Activated CD4-positive, alpha-beta memory T cell treated with anti-CD3 and anti-CD28 coated beads for 36 hours (primary cell): Measurements from ENCODE around the gene ANKRD13A. TPM values are rescaled to one million over a fixed set of nuclear protein-coding genes. Genes with fewer than 3 reads are reported as not detected.
"Not testable (repeated sequence)": the region's sequence is repeated elsewhere in the genome, so short reads cannot be mapped to it uniquely, and the experiment has no call there.

ENCODE experiments used
- CTCF ChIA-PET: fragments of 350-600 bp; sonication (Branson Sonifier 250); formaldehyde crosslinking; loops from one replicate; lab custom pipeline; 2021; ENCODE audit warnings: antibody characterized with exemption, inconsistent platforms; lab: Charles Lee
- POLR2A ChIA-PET: fragments of 350-600 bp; sonication (Branson Sonifier 250); formaldehyde crosslinking; loops from one replicate; lab custom pipeline; 2021; ENCODE audit warnings: antibody characterized with exemption; lab: Charles Lee
- DNase-seq: peaks from one replicate; pipeline ENCODE4 v3.0.0-alpha.2; 2020
- H3K27ac Mint-ChIP-seq: one replicate; pipeline ENCODE4 v1.8.0; 2021; ENCODE audit warnings: mixed read lengths
- H3K27me3 Mint-ChIP-seq: one replicate; pipeline ENCODE4 v1.8.0; 2021; ENCODE audit warnings: mixed read lengths
- H3K36me3 Mint-ChIP-seq: one replicate; pipeline ENCODE4 v1.8.0; 2021; ENCODE audit warnings: mixed read lengths
- H3K4me1 Mint-ChIP-seq: one replicate; pipeline ENCODE4 v1.8.0; 2021; ENCODE audit warnings: low read depth, mixed read lengths
- H3K4me3 Mint-ChIP-seq: one replicate; pipeline ENCODE4 v1.8.0; 2021; ENCODE audit warnings: mild to moderate bottlenecking, mixed read lengths
- H3K9me3 Mint-ChIP-seq: one replicate; pipeline ENCODE4 v1.8.0; 2021; ENCODE audit warnings: mixed read lengths
- intact Hi-C: fragments of 100-400 bp; cut with micrococcal nuclease; formaldehyde crosslinking; loops from one replicate; pipeline ENCODE4 v1.15.1; 2023
- total RNA-seq, 2 experiments: library from RNA; stranded (reverse); gene quantifications; one replicate each; pipeline ENCODE4 v1.2.3, GENCODE V29; 2021

ANKRD13A gene
- total RNA-seq, 2 experiments from 2014 or later, result 45.0 to 46.6 TPM

GRCh38 chr12:110049034-110049433 is 49.8 kb downstream of the ANKRD13A start:
- intact Hi-C loops, result loop anchor here (2.0 kb wide), 2 partner anchors 52 kb away; partner anchors contain the start of gene GIT2
- H3K36me3 Mint-ChIP-seq, H3K9me3 Mint-ChIP-seq, CTCF ChIA-PET, H3K27me3 Mint-ChIP-seq, DNase-seq: not testable (repeated sequence)
- Mint-ChIP-seq H3K4me1 (peaks cover 36% of the 10 kb centered on the region), H3K4me3 (peak overlapping the region; percentile 89), H3K27ac (peak overlapping the region; percentile 94)
- POLR2A ChIA-PET, result interaction anchor here (1.1 kb wide), 1 partner anchor 9 kb away, joined by 3 read pairs; no protein-coding TSS in a partner anchor

GRCh38 chr12:110049666-110050065 is 50.4 kb downstream of the ANKRD13A start:
- POLR2A ChIA-PET, H3K27me3 Mint-ChIP-seq, DNase-seq, H3K36me3 Mint-ChIP-seq, H3K9me3 Mint-ChIP-seq, CTCF ChIA-PET: not testable (repeated sequence)
- peak overlapping the region; percentile 94 for H3K27ac Mint-ChIP-seq
- peak overlapping the region; percentile 24 for H3K4me3 Mint-ChIP-seq
- peaks cover 39% of the 10 kb centered on the region for H3K4me1 Mint-ChIP-seq
- intact Hi-C loops, result loop anchor here (2.0 kb wide), 2 partner anchors 51 to 53 kb away; partner anchors contain the start of gene GIT2

GRCh38 chr12:110050927-110051326 is 51.7 kb downstream of the ANKRD13A start:
- ChIA-PET POLR2A (no interaction called here), CTCF (no interaction called here)
- DNase-seq, result no peak
- Mint-ChIP-seq H3K27ac (no peak overlapping the region), H3K9me3 (no peaks in the 10 kb centered on the region), H3K27me3 (no peaks in the 10 kb centered on the region), H3K4me1 (peaks cover 46% of the 10 kb centered on the region), H3K4me3 (no peak overlapping the region), H3K36me3 (no peaks in the 10 kb centered on the region)
- intact Hi-C loops, result no loop called here

GRCh38 chr12:110055375-110056352 is 56.4 kb downstream of the ANKRD13A start:
- intact Hi-C loops, result loop anchor here (1.0 kb wide), 1 partner anchor 24 kb away; no protein-coding TSS in a partner anchor
- H3K36me3 Mint-ChIP-seq, H3K4me3 Mint-ChIP-seq, H3K9me3 Mint-ChIP-seq, H3K27me3 Mint-ChIP-seq: not testable (repeated sequence)
- CTCF ChIA-PET, result interaction anchor here (0.9 kb wide), 1 partner anchor 58 kb away, joined by 4 read pairs; no protein-coding TSS in a partner anchor
- POLR2A ChIA-PET, result interaction anchor here (1.1 to 1.5 kb wide), 3 partner anchors 16 to 31 kb away, joined by 3 read pairs; no protein-coding TSS in a partner anchor
- Mint-ChIP-seq H3K4me1 (peaks cover 41% of the 10 kb centered on the region), H3K27ac (peak overlapping the region; percentile 57)
- DNase-seq, result peak; percentile 61

- H3K36me3 Mint-ChIP-seq, H3K27me3 Mint-ChIP-seq, H3K9me3 Mint-ChIP-seq, H3K4me3 Mint-ChIP-seq, DNase-seq: not testable (repeated sequence)
- POLR2A ChIA-PET, result interaction anchor here (1.1 kb wide), 1 partner anchor 23 kb away, joined by 3 read pairs; no protein-coding TSS in a partner anchor
- intact Hi-C loops, result loop anchor here (1.0 kb wide), 1 partner anchor 23 kb away; no protein-coding TSS in a partner anchor
- CTCF ChIA-PET, result interaction anchor here (0.9 kb wide), 1 partner anchor 59 kb away, joined by 4 read pairs; no protein-coding TSS in a partner anchor
- Mint-ChIP-seq H3K27ac (peak overlapping the region; percentile 44), H3K4me1 (peaks cover 47% of the 10 kb centered on the region)
These were observed 57.4 kb downstream of the ANKRD13A start for GRCh38 chr12:110056643-110057042.

- no peak for DNase-seq
- Mint-ChIP-seq H3K27me3 (no peaks in the 10 kb centered on the region), H3K4me1 (peaks cover 47% of the 10 kb centered on the region), H3K9me3 (peaks cover 3% of the 10 kb centered on the region), H3K27ac (peak overlapping the region; percentile 67), H3K4me3 (no peak overlapping the region), H3K36me3 (peaks cover 7% of the 10 kb centered on the region)
- ChIA-PET POLR2A (interaction anchor here (2.2 kb wide), 1 partner anchor 21 kb away, joined by 5 read pairs; no protein-coding TSS in a partner anchor), CTCF (interaction anchor here (1.5 kb wide), 1 partner anchor 372 kb away, joined by 5 read pairs; no protein-coding TSS in a partner anchor)
- intact Hi-C loops, result no loop called here
These were observed 59.8 kb downstream of the ANKRD13A start for GRCh38 chr12:110058875-110059615.

GRCh38 chr12:110059651-110060000 is 60.4 kb downstream of the ANKRD13A start:
- H3K9me3 Mint-ChIP-seq, result peaks cover 3% of the 10 kb centered on the region
- intact Hi-C loops, result no loop called here
- H3K27ac Mint-ChIP-seq, result peak overlapping the region; percentile 67
- no peak overlapping the region for H3K4me3 Mint-ChIP-seq
- no peaks in the 10 kb centered on the region for H3K27me3 Mint-ChIP-seq
- peaks cover 7% of the 10 kb centered on the region for H3K36me3 Mint-ChIP-seq
- ChIA-PET CTCF (interaction anchor here (1.5 kb wide), 1 partner anchor 372 kb away, joined by 5 read pairs; no protein-coding TSS in a partner anchor), POLR2A (interaction anchor here (1.6 to 2.2 kb wide), 2 partner anchors 14 to 20 kb away, joined by 5 read pairs; no protein-coding TSS in a partner anchor)
- peaks cover 44% of the 10 kb centered on the region for H3K4me1 Mint-ChIP-seq
- no peak for DNase-seq

- no peaks in the 10 kb centered on the region for H3K27me3 Mint-ChIP-seq
- peaks cover 2% of the 10 kb centered on the region for H3K36me3 Mint-ChIP-seq
- DNase-seq, result no peak
- peaks cover 29% of the 10 kb centered on the region for H3K4me1 Mint-ChIP-seq
- no peak overlapping the region for H3K4me3 Mint-ChIP-seq
- intact Hi-C loops, result no loop called here
- POLR2A ChIA-PET, result interaction anchor here (0.6 kb wide), 1 partner anchor 211 kb away, joined by 3 read pairs; no protein-coding TSS in a partner anchor
- no peaks in the 10 kb centered on the region for H3K9me3 Mint-ChIP-seq
- CTCF ChIA-PET, result no interaction called here
- no peak overlapping the region for H3K27ac Mint-ChIP-seq
These were observed 63.0 kb downstream of the ANKRD13A start for GRCh38 chr12:110062241-110062640.

- no peak overlapping the region for H3K27ac Mint-ChIP-seq
- peaks cover 2% of the 10 kb centered on the region for H3K36me3 Mint-ChIP-seq
- POLR2A ChIA-PET, result no interaction called here
- intact Hi-C loops, result no loop called here
- H3K4me3 Mint-ChIP-seq, result no peak overlapping the region
- CTCF ChIA-PET, result interaction anchor here (1.2 kb wide), 1 partner anchor 36 kb away, joined by 5 read pairs; no protein-coding TSS in a partner anchor
- no peaks in the 10 kb centered on the region for H3K9me3 Mint-ChIP-seq
- no peaks in the 10 kb centered on the region for H3K27me3 Mint-ChIP-seq
- H3K4me1 Mint-ChIP-seq, result peaks cover 14% of the 10 kb centered on the region
- DNase-seq, result peak; percentile 36
These were observed 66.3 kb downstream of the ANKRD13A start for GRCh38 chr12:110065540-110065939.

- Mint-ChIP-seq H3K27me3 (no peaks in the 10 kb centered on the region), H3K27ac (no peak overlapping the region), H3K4me1 (peaks cover 18% of the 10 kb centered on the region), H3K9me3 (no peaks in the 10 kb centered on the region), H3K36me3 (peaks cover 12% of the 10 kb centered on the region), H3K4me3 (no peak overlapping the region)
- POLR2A ChIA-PET, result no interaction called here
- CTCF ChIA-PET, result no interaction called here
- intact Hi-C loops, result no loop called here
- DNase-seq, result no peak
These were observed 68.3 kb downstream of the ANKRD13A start for GRCh38 chr12:110067531-110067930.

GRCh38 chr12:110068115-110068514 is 68.9 kb downstream of the ANKRD13A start:
- H3K27me3 Mint-ChIP-seq, H3K9me3 Mint-ChIP-seq, intact Hi-C loops, H3K27ac Mint-ChIP-seq, POLR2A ChIA-PET, DNase-seq, H3K4me3 Mint-ChIP-seq: not testable (repeated sequence)
- Mint-ChIP-seq H3K36me3 (peaks cover 12% of the 10 kb centered on the region), H3K4me1 (peaks cover 24% of the 10 kb centered on the region)
- CTCF ChIA-PET, result interaction anchor here (1.0 kb wide), 1 partner anchor 33 kb away, joined by 3 read pairs; no protein-coding TSS in a partner anchor
